Mesenteric fat pad (tissue), 1 donor: ENCODE measurements around the gene LYAR. TPM values are rescaled to one million over a fixed set of nuclear protein-coding genes. Genes with fewer than 3 reads are reported as not detected.

Experiments
- total RNA-seq: library from RNA; stranded (reverse); fragmentation: NEBNext Ultra II Directional; extraction: Animal tissue kit (Norgen Biotek cat#: 25700); gene quantifications from one replicate; pipeline ENCODE4 v1.2.1, GENCODE V29; 2021
- donor health status: DM: yes; HTN: yes; CAD: no.

The LYAR gene
- total RNA-seq, 1 donor from 2014 or later, result 18.2 TPM

Other genes with a start within 250 kb of the LYAR start
- not detected for gene OTOP1, start 63.2 kb downstream of the LYAR start, total RNA-seq
- gene TMEM128, start 41.9 kb downstream of the LYAR start, total RNA-seq, result 16.2 TPM
- gene ZBTB49, start 97 bp upstream of the LYAR start, total RNA-seq, result 3.8 TPM
- gene NSG1, start 96.9 kb upstream of the LYAR start, total RNA-seq, result 0.16 TPM